SK-N-SH (cell line): ENCODE results near the gene ATP1A1. TPM values are rescaled to one million over a fixed set of nuclear protein-coding genes. Genes with fewer than 3 reads are reported as not detected.

Experiments
- CTCF ChIA-PET: fragments of 300-600, 350-600 bp; formaldehyde crosslinking; extraction: SDS; loops from one replicate; lab custom pipeline; 2021; lab: Yijun Ruan, JAX
- POLR2A ChIA-PET: fragments of 350-600 bp; sonication (Branson Sonifier 250); formaldehyde crosslinking; extraction: SDS; loops from one replicate; lab custom pipeline; 2020; ENCODE audit warnings: antibody characterized with exemption, inconsistent platforms; lab: Yijun Ruan, JAX
- DNase-seq: peaks from one replicate; pipeline ENCODE4 v3.0.0; 2012
- H2AFZ ChIP-seq: fragments of 200-600 bp; sonication (generic); 2 replicates; pipeline ENCODE4 v1.8.1; 2016; ENCODE audit warnings: antibody characterized with exemption, mild to moderate bottlenecking, low read depth
- H3F3A ChIP-seq: fragments of 200-600 bp; sonication (generic); replicated peaks from 2 replicates; pipeline ENCODE3; 2016; ENCODE audit warnings: antibody characterized with exemption, mild to moderate bottlenecking; ENCODE audit not compliant: insufficient read depth
- H3K27ac ChIP-seq, 2 experiments: fragments of 200-500 bp in 1 of 2; fragments of 200-600 bp in 1 of 2; sonication (Bioruptor generic) in 1 of 2; sonication (generic), shearing (Covaris generic) in 1 of 2; 2 replicates each; pipeline versions ENCODE4 v1.5.1 to v1.6.1; 2014 to 2016; ENCODE audit warnings: low read depth in 2 of 2, inconsistent platforms in 1 of 2, low read length in 1 of 2, mild to moderate bottlenecking in 1 of 2, mixed read lengths in 1 of 2
- H3K27me3 ChIP-seq: fragments of 200-600 bp; sonication (generic), shearing (Covaris generic); 2 replicates; pipeline ENCODE4 v1.6.1; 2016; ENCODE audit warnings: mixed run types; ENCODE audit not compliant: insufficient read depth
- H3K36me3 ChIP-seq, 2 experiments: fragments of 200-500 bp in 1 of 2; fragments of 200-600 bp in 1 of 2; sonication (Bioruptor generic) in 1 of 2; sonication (generic) in 1 of 2; replicated peaks in 1 of 2; 2 replicates each; pipeline versions ENCODE3 to v1.5.1; 2014 to 2016; ENCODE audit warnings: low read length in 1 of 2, mild to moderate bottlenecking in 1 of 2; ENCODE audit not compliant: insufficient read depth in 2 of 2, control insufficient read depth in 1 of 2
- H3K4me1 ChIP-seq, 2 experiments: fragments of 200-500 bp in 1 of 2; fragments of 200-600 bp in 1 of 2; sonication (Bioruptor generic) in 1 of 2; sonication (generic), shearing (Covaris generic) in 1 of 2; 2 replicates each; pipeline versions ENCODE4 v1.5.1 to v1.6.1; 2014 to 2016; ENCODE audit warnings: low read depth in 1 of 2, low read length in 1 of 2, mixed run types in 1 of 2; ENCODE audit not compliant: insufficient read depth in 2 of 2, control insufficient read depth in 1 of 2
- H3K4me2 ChIP-seq: fragments of 200-600 bp; sonication (generic), shearing (Covaris generic); 2 replicates; pipeline ENCODE4 v1.6.1; 2017; ENCODE audit warnings: mixed run types
- H3K4me3 ChIP-seq, 2 experiments: fragments of 200-500 bp in 1 of 2; fragments of 200-600 bp in 1 of 2; sonication (Bioruptor generic) in 1 of 2; sonication (generic), shearing (Covaris generic) in 1 of 2; 2 replicates each; pipeline versions ENCODE4 v1.5.1 to v1.8.1; 2014 to 2016; ENCODE audit warnings: low read depth in 2 of 2, inconsistent platforms in 1 of 2, low read length in 1 of 2, mild to moderate bottlenecking in 1 of 2, mixed read lengths in 1 of 2, moderate library complexity in 1 of 2
- H3K79me2 ChIP-seq: fragments of 200-600 bp; sonication (generic); 2 replicates; pipeline ENCODE4 v1.8.1; 2017; ENCODE audit warnings: mild to moderate bottlenecking; ENCODE audit not compliant: insufficient read depth
- H3K9ac ChIP-seq: fragments of 200-600 bp; sonication (generic); 2 replicates; pipeline ENCODE4 v1.6.1; 2017; ENCODE audit warnings: mixed run types
- H3K9me2 ChIP-seq: fragments of 200-600 bp; sonication (generic); 2 replicates; pipeline ENCODE4 v1.6.1; 2017; ENCODE audit warnings: mixed run types
- H3K9me3 ChIP-seq: fragments of 200-600 bp; sonication (generic); 2 replicates; pipeline ENCODE4 v1.6.1; 2017; ENCODE audit warnings: mixed run types, mild to moderate bottlenecking, moderate library complexity
- H4K20me1 ChIP-seq: fragments of 200-600 bp; sonication (generic); 2 replicates; pipeline ENCODE4 v1.6.1; 2017; ENCODE audit warnings: mild to moderate bottlenecking, mixed run types; ENCODE audit not compliant: insufficient read depth
- CTCF ChIP-seq: fragments of 200-600 bp; sonication (generic); IDR thresholded peaks from 2 replicates; pipeline ENCODE4 v1.6.1; 2017; ENCODE audit warnings: antibody characterized with exemption, mild to moderate bottlenecking, moderate library complexity
- ELF1 ChIP-seq: IDR thresholded peaks from 2 replicates; pipeline ENCODE4 v1.4.0; 2012
- EP300 ChIP-seq, 2 experiments: IDR thresholded peaks; 2 replicates each; pipeline versions ENCODE4 v1.4.0 to v1.6.1; 2012; ENCODE audit warnings: borderline replicate concordance in 1 of 2, low read depth in 1 of 2, low read length in 1 of 2
- FOXJ3 ChIP-seq: sonication (generic); formaldehyde crosslinking; IDR thresholded peaks from 2 replicates; pipeline ENCODE4 v1.5.1; 2020; ENCODE audit warnings: mild to moderate bottlenecking, missing genetic modification reagents
- GABPA ChIP-seq: IDR thresholded peaks from 2 replicates; pipeline ENCODE4 v1.4.0; 2012; ENCODE audit warnings: low read depth, mild to moderate bottlenecking
- GATA2 ChIP-seq: sonication (generic); formaldehyde crosslinking; IDR thresholded peaks from 2 replicates; pipeline ENCODE4 v1.5.0; 2020; ENCODE audit warnings: mild to moderate bottlenecking, missing genetic modification reagents
- JUND ChIP-seq: IDR thresholded peaks from 2 replicates; pipeline ENCODE4 v1.4.0; 2012
- MAX ChIP-seq: IDR thresholded peaks from 2 replicates; pipeline ENCODE4 v1.4.0; 2012; ENCODE audit warnings: low read depth
- MEF2A ChIP-seq: IDR thresholded peaks from 2 replicates; pipeline ENCODE4 v1.4.0; 2012; ENCODE audit warnings: low read depth, borderline replicate concordance
- MXI1 ChIP-seq: IDR thresholded peaks from 2 replicates; pipeline ENCODE4 v1.6.1; 2012; ENCODE audit warnings: mild to moderate bottlenecking, low read depth, low read length, improper control_type of control experiment
- NFIC ChIP-seq: IDR thresholded peaks from 2 replicates; pipeline ENCODE4 v1.4.0; 2012; ENCODE audit warnings: borderline replicate concordance
- PBX3 ChIP-seq: IDR thresholded peaks from 2 replicates; pipeline ENCODE4; 2012
- POLR2AphosphoS5 ChIP-seq: IDR thresholded peaks from 2 replicates; pipeline ENCODE4 v1.6.1; 2012; ENCODE audit warnings: low read depth, low read length
- RCOR1 ChIP-seq: fragments of 150-350 bp; IDR thresholded peaks from 2 replicates; pipeline ENCODE4 v1.6.1; 2017; ENCODE audit warnings: antibody characterized with exemption, low read length
- SMC3 ChIP-seq: IDR thresholded peaks from 2 replicates; pipeline ENCODE4 v1.6.1; 2012; ENCODE audit warnings: low read depth, low read length, improper control_type of control experiment
- TAF1 ChIP-seq: IDR thresholded peaks from 2 replicates; pipeline ENCODE4 v1.6.1; 2012; ENCODE audit warnings: low read depth, mild to moderate bottlenecking, low read length, moderate library complexity, borderline replicate concordance
- TCF12 ChIP-seq: IDR thresholded peaks from 2 replicates; pipeline ENCODE4 v1.4.0; 2012
- USF1 ChIP-seq: IDR thresholded peaks from 2 replicates; pipeline ENCODE4 v1.4.0; 2012; ENCODE audit warnings: low read depth, borderline replicate concordance
- USF2 ChIP-seq: fragments of 150-350 bp; IDR thresholded peaks from 2 replicates; pipeline ENCODE4 v1.6.1; 2017; ENCODE audit warnings: antibody characterized with exemption, low read length, low read depth, borderline replicate concordance
- YY1 ChIP-seq: IDR thresholded peaks from 2 replicates; pipeline ENCODE4 v1.4.0; 2012; ENCODE audit warnings: low read depth, mild to moderate bottlenecking
- ZBTB33 ChIP-seq: IDR thresholded peaks from 2 replicates; pipeline ENCODE4 v1.4.0; 2012; ENCODE audit warnings: low read depth, borderline replicate concordance
- WGBS: methylation state at CpG from one replicate; pipeline ENCODE4 v1.1.6; 2017; ENCODE audit warnings: low lambda C conversion rate; 5-methylcytosine and 5-hydroxymethylcytosine counted together
- polyA plus RNA-seq, 3 experiments: library from polyadenylated mRNA; depleted of rRNA; stranded (reverse); fragments of >200 nt; gene quantifications; 2 replicates each; pipeline ENCODE4 v1.2.3, GENCODE V29; 2012

Gene ATP1A1
- polyA plus RNA-seq, 1 of the 3 experiments (the other 2 are of a cell fraction): 233 TPM

- H3K36me3 ChIP-seq: no peaks in the 10 kb centered on the region
- TF ChIP-seq POLR2AphosphoS5 (no peak), YY1 (no peak), TCF12 (no peak), GATA2 (no peak), ZBTB33 (no peak), USF2 (no peak), CTCF (no peak), TAF1 (no peak), ELF1 (no peak), FOXJ3 (CRISPR knock-in tag) (no peak), EP300 (IDR thresholded peaks at IDR 0.05; ENCODE audit: borderline replicate concordance in 1 of 2, low read depth in 1 of 2, low read length in 1 of 2) (no peak)
- H3K9me2 ChIP-seq: no peaks in the 10 kb centered on the region
- no peak for DNase-seq
- H3K4me1 ChIP-seq: peaks cover 0 to 10% of the 10 kb centered on the region in 2 experiments; a peak in 1 of 4 replicates
- H3K79me2 ChIP-seq: no peaks in the 10 kb centered on the region
- H3F3A ChIP-seq: no peaks in the 10 kb centered on the region
- no peaks in the 10 kb centered on the region for H3K27me3 ChIP-seq
- H4K20me1 ChIP-seq: no peaks in the 10 kb centered on the region
- POLR2A ChIA-PET: no interaction called here
- H3K4me2 ChIP-seq: no peak overlapping the region
- no peak overlapping the region for H3K4me3 ChIP-seq
- 82% methylated on average over 8 of the region's 8 CpGs for WGBS
- no peaks in the 10 kb centered on the region for H3K9me3 ChIP-seq
- no peak overlapping the region for H3K27ac ChIP-seq
- H2AFZ ChIP-seq: no peak overlapping the region
- H3K9ac ChIP-seq: no peak overlapping the region
- CTCF ChIA-PET: interaction anchor here (1.4 kb wide), 1 partner anchor 133 kb away, joined by 3 read pairs; no protein-coding TSS in a partner anchor
Measured at GRCh38 chr1:116353155-116353554, 19.9 kb upstream of the ATP1A1 start.

GRCh38 chr1:116356067-116356466 lies 17.0 kb upstream of the ATP1A1 start:
- CTCF ChIA-PET: interaction anchor here (1.2 kb wide), 1 partner anchor 129 kb away, joined by 3 read pairs; no protein-coding TSS in a partner anchor
- no peak overlapping the region for H3K4me2 ChIP-seq

More at GRCh38 chr1:116356067-116356466, 17.0 kb upstream of the ATP1A1 start:
- POLR2A ChIA-PET: no interaction called here
- H3K9ac ChIP-seq: no peak overlapping the region
- no peak for TF ChIP-seq TCF12
- no peak for TF ChIP-seq MXI1
- TF ChIP-seq MEF2A: no peak
- TF ChIP-seq SMC3: no peak
- TF ChIP-seq RCOR1: no peak
- no peak for TF ChIP-seq JUND
- no peak for TF ChIP-seq EP300 (IDR thresholded peaks at IDR 0.05; ENCODE audit: borderline replicate concordance in 1 of 2, low read depth in 1 of 2, low read length in 1 of 2)
- no peak for TF ChIP-seq USF1
- TF ChIP-seq MAX: no peak
- TF ChIP-seq NFIC: no peak
- TF ChIP-seq YY1: no peak
- no peak for TF ChIP-seq FOXJ3 (CRISPR knock-in tag)
- TF ChIP-seq GABPA: no peak
- TF ChIP-seq PBX3: no peak
- TF ChIP-seq, all 33 proteins: peak for 0
- H2AFZ ChIP-seq: no peak overlapping the region
- WGBS: 84% methylated on average over 4 of the region's 4 CpGs
- no peak overlapping the region for H3K27ac ChIP-seq
- H3K4me3 ChIP-seq: no peak overlapping the region
- H3F3A ChIP-seq: no peaks in the 10 kb centered on the region
- H3K4me1 ChIP-seq: peaks cover 0 to 19% of the 10 kb centered on the region in 2 experiments; a peak in 2 of 4 replicates
- no peaks in the 10 kb centered on the region for H3K36me3 ChIP-seq
- H3K9me3 ChIP-seq: no peaks in the 10 kb centered on the region
- no peaks in the 10 kb centered on the region for H4K20me1 ChIP-seq
- H3K9me2 ChIP-seq: no peaks in the 10 kb centered on the region
- no peaks in the 10 kb centered on the region for H3K79me2 ChIP-seq
- no peak for DNase-seq
- no peaks in the 10 kb centered on the region for H3K27me3 ChIP-seq
